Activated CD4-positive, alpha-beta T cell treated with anti-CD3 and anti-CD28 coated beads, Interleukin-2, amount 50 U/mL, for 24 hours (primary cell): ENCODE measurements around the gene ATL3.
"Not testable (repeated sequence)": the region's sequence is repeated elsewhere in the genome, so short reads cannot be mapped to it uniquely, and the experiment has no call there.

Experiments used
- DNase-seq, 2 donors: peaks; one replicate each; pipeline ENCODE4 v3.0.0-alpha.2; 2020; ENCODE audit warnings: low read depth in 1 of 2, low spot score in 1 of 2

The ATL3 gene

GRCh38 chr11:63681321-63682065 is 10.3 kb upstream of the ATL3 start, which contains the start of gene RTN3:
Gene RTN3 (plus strand): TSS chr11:63681500. CDS start chr11:63681637, 137 bp downstream.
- DNase-seq: peak; percentile 93 to 95

- no peak for DNase-seq
Observed at GRCh38 chr11:63680834-63681320, 9.7 kb upstream of the ATL3 start.

DNA sequence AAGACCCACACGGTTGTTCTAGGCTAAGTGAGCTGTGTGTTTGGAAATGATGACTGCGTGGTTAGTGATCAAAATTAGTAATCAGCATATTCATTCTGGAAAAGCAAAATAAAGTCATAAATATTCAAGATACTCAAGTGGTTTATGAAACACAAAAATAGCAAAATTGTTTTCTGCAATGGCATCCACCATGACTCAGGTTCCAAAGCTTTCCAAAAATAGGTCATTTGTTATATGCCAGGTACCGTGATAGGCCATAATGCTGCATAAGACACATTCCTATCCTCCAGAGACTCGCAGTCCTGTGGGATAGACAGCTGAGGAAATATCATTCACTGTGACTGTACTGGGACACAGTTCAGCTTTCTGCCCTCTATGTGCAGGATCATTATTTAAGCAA is 2.4 kb upstream of the ATL3 start:
- DNase-seq: no peak

- no peak for DNase-seq
Observed at GRCh38 chr11:63672936-63673539, 1.9 kb upstream of the ATL3 start.

DNA sequence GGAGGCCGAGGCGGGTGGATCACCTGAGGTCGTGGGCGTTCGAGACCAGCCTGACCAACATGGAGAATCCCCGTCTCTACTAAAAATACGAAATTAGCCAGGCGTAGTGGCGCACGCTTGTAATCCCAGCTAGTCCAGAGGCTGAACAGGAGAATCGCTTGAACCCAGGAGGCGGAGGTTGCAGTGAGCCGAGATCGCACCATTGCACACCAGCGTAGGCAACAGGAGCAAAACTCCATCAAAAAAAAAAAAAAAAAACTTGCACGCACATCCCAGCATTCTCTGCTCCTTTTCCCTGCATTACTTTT is 934 bp upstream of the ATL3 start:
- no peak for DNase-seq

DNA sequence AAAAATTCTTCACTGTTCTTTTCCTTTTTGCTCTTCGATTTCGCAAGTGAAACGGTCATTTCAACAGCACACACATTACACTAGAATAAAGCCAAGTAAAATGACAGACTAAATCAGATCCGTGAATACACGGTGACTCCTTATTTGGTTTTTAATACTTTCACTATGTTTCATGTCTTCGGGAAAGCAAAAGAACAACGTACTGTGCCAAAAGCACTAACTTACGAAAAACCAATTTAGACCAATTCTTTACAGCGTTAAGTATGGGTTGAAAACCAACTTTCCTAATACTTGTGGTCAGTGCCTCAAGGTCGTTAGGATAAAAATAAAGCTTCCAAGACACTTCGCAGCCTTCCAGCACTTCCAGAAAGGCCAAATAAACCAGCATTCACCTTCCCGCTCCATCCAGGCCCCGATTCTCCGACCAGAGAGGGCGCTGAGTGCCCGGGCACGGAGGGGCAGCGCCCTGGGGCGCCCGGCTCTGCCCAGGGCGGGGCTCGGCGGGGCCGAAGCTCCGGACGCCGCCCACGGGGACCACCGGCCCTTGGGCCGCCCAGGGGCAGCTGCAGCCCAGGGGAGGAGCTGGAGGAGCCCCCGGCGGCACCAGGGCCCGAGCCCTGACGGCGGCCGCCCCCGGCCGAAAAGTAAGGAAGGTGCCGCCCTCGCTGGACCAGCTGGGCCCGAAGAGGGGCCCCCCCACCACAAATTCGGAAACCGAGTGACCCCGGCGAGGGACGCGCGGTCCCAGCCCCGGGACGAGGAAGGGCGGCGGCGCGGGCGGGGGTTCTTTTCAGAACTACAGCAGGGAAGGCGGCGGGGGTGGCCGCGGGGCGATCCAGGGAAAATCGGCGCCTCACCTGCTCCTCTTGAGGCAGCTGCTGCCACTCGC is 499 bp downstream of the ATL3 start:
- DNase-seq: peak; percentile 1 to 3

DNA sequence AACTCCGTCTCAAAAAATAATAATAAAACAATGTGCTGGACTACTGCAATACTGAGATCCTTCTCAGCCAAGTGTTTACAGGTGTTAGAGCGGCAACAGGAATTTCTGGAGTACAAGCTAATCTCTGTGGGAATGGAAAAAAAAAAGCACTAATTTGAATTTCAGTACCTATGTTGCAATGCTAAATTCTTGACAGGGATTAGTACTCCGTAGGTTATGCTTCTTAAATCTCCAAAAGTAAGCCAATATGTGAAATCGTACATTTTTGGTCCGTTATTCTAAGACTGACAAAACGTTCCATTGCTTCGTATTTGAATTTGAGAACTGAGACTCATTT is 1.1 kb downstream of the ATL3 start:
- DNase-seq: no peak

GRCh38 chr11:63667995-63668795 is 3.0 kb downstream of the ATL3 start:
- peak in 1 of 2 donors; percentile 20 for DNase-seq

DNA sequence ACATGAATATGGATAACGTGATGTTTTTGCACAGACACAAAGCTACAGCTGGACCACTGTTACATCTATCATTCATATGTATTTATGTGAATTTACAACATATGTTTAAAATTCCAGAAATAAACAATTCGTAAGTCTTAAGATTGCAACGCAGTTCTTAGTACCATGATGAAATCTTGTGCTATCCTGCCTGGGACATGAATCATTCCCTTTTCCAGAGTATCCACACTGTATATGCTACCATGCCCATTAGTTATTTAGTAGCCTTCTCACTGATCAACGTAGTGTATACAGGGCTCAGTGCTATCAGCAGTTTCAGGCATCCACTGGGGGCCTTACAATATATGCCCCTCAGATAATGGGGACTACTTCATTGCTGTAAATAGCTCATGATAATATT is 4.3 kb downstream of the ATL3 start:
- DNase-seq: no peak

DNA sequence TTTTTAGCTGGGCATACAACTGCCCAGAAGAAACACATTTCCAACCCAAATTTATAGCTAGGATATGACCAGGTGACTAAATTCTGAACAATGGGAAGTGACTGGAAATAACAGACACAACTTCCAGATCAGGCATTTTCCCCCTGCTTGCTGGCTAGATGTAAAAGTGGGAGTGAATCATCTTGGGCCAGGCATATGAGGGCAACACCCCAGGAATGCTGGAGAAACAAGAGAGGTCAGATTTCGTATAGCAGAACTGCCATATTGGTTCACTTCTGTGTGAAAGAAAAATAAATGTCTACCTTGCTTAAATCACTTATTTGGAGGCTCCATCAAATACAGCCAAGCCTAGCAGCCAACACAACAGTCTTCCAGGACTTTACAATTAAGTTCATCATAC is 7.4 kb downstream of the ATL3 start:
- no peak for DNase-seq

- DNase-seq: no peak
Observed at GRCh38 chr11:63660972-63661371, 10.2 kb downstream of the ATL3 start.

DNA sequence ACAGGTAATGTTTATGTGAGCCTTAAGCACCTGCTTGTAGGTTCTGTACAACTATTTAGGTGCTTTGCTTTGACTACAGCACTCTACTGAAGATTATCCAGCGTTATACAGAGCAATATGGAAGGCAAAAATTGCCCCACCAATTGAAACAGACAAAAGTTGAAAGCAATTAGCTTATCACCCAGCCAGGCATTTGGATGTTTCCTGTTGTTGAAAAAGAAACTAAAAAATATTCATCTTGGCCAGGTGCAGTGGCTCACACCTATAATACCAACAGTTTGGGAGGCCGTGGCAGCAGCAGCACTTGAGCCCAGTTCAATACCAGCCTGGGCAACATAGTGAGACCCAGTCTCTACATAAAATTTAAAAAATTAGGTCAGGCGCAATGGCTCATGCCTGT is 18.5 kb downstream of the ATL3 start:
- DNase-seq: no peak

GRCh38 chr11:63643205-63643604 is 28.0 kb downstream of the ATL3 start:
- DNase-seq: no peak

GRCh38 chr11:63641727-63642126 is 29.4 kb downstream of the ATL3 start:
- no peak for DNase-seq

GRCh38 chr11:63639199-63639832 is 31.9 kb downstream of the ATL3 start:
- DNase-seq: no peak

DNA sequence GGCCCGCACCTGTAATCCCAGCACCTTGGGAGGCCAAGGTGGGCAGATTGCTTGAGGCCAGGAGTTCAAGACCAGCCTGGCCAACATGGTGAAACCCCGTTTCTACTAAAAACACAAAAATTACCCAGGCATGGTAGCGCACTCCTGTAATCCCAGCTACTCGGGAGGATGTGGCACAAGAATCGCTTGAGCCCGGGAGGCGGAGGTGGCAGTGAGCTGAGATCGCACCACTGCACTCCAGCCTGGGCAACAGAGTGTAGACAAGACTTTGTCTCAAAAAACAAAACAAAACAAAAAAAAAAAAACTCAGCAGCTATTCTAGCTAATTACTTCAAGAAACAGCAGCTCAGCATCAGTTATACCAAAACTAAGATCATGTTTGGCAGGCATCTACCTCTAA is 32.7 kb downstream of the ATL3 start:
- not testable (repeated sequence) for DNase-seq

GRCh38 chr11:63635762-63636465 is 35.3 kb downstream of the ATL3 start:
- DNase-seq: peak; percentile 31 to 51

DNA sequence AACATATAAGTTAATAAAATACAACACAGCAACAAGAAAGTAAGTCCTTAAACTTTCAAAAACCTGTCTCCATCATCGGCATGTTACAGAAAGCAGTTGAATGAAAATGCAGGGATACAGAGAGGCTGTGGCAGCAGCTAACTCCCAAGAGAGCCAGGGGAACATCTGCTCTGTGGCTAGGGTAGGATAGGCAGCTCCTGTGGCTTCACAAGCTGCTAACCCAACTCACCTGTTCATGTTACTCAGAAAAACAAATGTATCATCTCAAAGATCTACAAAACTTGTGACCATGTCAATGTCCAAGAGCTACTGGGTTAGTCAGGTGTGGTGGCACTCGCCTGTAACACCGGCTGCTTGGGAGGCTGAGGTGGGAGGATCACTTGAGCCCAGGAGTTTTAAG is 41.8 kb downstream of the ATL3 start:
- DNase-seq: no peak

- no peak for DNase-seq
Observed at GRCh38 chr11:63623513-63624140, 47.5 kb downstream of the ATL3 start.

- DNase-seq: no peak
Observed at GRCh38 chr11:63622323-63622722, 48.9 kb downstream of the ATL3 start.
